Sigmoid colon (tissue), 7 donors: ENCODE results near the gene CORT. TPM values are rescaled to one million over a fixed set of nuclear protein-coding genes. Genes with fewer than 3 reads are reported as not detected.

Source experiments
- DNase-seq: peaks from one replicate; pipeline ENCODE4 v3.0.0-alpha.2; 2019
- H3K27ac ChIP-seq, 4 donors: fragments of 200-600 bp; sonication (generic); one replicate each; pipeline ENCODE4 v1.5.1; 2016 to 2019; ENCODE audit warnings: mild to moderate bottlenecking in 1 of 4
- H3K27me3 ChIP-seq, 3 donors: fragments of 200-600 bp; sonication (generic); one replicate each; pipeline ENCODE4 v1.5.1; 2019; ENCODE audit warnings: mild to moderate bottlenecking in 1 of 3
- H3K36me3 ChIP-seq, 4 donors: fragments of 200-600 bp; sonication (generic); one replicate each; pipeline ENCODE4 v1.5.1; 2016 to 2019
- H3K4me1 ChIP-seq, 4 donors: fragments of 200-600 bp; sonication (generic); one replicate each; pipeline ENCODE4 v1.5.1; 2017 to 2019
- H3K4me3 ChIP-seq, 4 donors: fragments of 200-600 bp; sonication (generic); one replicate each; pipeline ENCODE4 v1.5.1; 2017 to 2019; ENCODE audit warnings: mild to moderate bottlenecking in 2 of 4, moderate library complexity in 1 of 4
- H3K9me3 ChIP-seq, 4 donors: fragments of 200-600 bp in 3 of 4; sonication (generic) in 3 of 4; one replicate each; pipeline versions ENCODE4 v1.5.1 to v1.6.1; 2013 to 2019
- EP300 ChIP-seq, 4 donors: sonication (generic); formaldehyde crosslinking; IDR thresholded peaks; one replicate each; pipeline ENCODE4 v1.6.1; 2017; ENCODE audit warnings: antibody characterized with exemption in 4 of 4
- POLR2A ChIP-seq, 2 donors: fragments of 450-650 bp; IDR thresholded peaks; one replicate each; pipeline ENCODE4 v1.6.1; 2016; ENCODE audit warnings: antibody characterized with exemption in 2 of 2, mild to moderate bottlenecking in 2 of 2, moderate library complexity in 2 of 2
- POLR2AphosphoS5 ChIP-seq, 4 donors: sonication (generic); formaldehyde crosslinking; IDR thresholded peaks; one replicate each; pipeline ENCODE4 v1.6.1; 2017; ENCODE audit warnings: antibody characterized with exemption in 4 of 4
- WGBS, 2 donors: extraction: QIAGEN DNeasy Blood & Tissue Kit; methylation state at CpG; one replicate each; pipeline ENCODE4 v1.1.7; 2013; 5-methylcytosine and 5-hydroxymethylcytosine counted together
- intact Hi-C: fragments of 100-400 bp; cut with DNase I; formaldehyde crosslinking; loops from one replicate; pipeline ENCODE4 v1.15.1; 2023
- polyA plus RNA-seq, 3 donors: library from polyadenylated mRNA; stranded (reverse); fragments of 200-250 nt; gene quantifications; one replicate each; pipeline ENCODE4 v1.2.3, GENCODE V29; 2013
- total RNA-seq, 4 donors: library from RNA; depleted of rRNA; stranded (reverse); fragments of >200 nt; gene quantifications; one replicate each; pipeline ENCODE4 v1.1.0, GENCODE V29; 2016
- TF ChIP-seq, protein P1 (sequence below), 4 experiments: fragments of 450-650 bp in 3 of 4; fragments of 200-600 bp in 1 of 4; IDR thresholded peaks; one replicate each; pipeline ENCODE4 v1.5.1; 2016 to 2019; ENCODE audit warnings: antibody characterized with exemption in 4 of 4, mild to moderate bottlenecking in 3 of 4, moderate library complexity in 2 of 4
- donor health status: healthy with polysubstance abuse.
- donor health status: Bipolar disorder and iron deficiency.
- donor health status: healthy.

Gene CORT
- total and polyA plus RNA-seq, 7 donors: 0.42 to 1.4 (median 0.90) TPM; not detected in 1

DNA sequence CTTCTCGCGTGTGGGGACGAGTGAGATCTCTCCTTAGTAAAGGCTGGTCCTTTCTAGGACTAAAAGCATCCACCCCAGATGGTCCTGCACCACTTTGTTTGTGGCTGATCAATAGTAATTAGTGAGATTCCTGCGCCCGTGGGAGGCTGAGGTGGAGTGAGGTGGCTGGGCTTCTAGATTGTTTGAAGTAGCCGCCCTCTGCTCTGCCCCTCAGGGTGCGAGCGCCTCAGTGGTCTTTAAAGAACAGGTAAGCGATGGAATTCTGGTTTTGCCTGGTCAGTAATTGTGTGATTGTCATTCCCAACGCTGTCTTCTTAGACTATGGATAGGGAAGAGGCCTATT lies 45.6 kb downstream of the CORT start:
- Histone ChIP-seq H3K36me3 (peaks cover 0 to 10% (median 1%) of the 10 kb centered on the region in 4 donors), H3K4me3 (peak overlapping the region in 2 of 4 donors; percentile 24 to 27), H3K4me1 (peaks cover 0 to 15% (median 14%) of the 10 kb centered on the region in 4 donors), H3K27me3 (no peaks in the 10 kb centered on the region), H3K27ac (peak overlapping the region; percentile 1 to 60 (median 55)), H3K9me3 (no peaks in the 10 kb centered on the region)
- intact Hi-C loops: no loop called here
- TF ChIP-seq POLR2A (IDR thresholded peaks at IDR 0.05): no peak
- TF ChIP-seq, protein P1, sequence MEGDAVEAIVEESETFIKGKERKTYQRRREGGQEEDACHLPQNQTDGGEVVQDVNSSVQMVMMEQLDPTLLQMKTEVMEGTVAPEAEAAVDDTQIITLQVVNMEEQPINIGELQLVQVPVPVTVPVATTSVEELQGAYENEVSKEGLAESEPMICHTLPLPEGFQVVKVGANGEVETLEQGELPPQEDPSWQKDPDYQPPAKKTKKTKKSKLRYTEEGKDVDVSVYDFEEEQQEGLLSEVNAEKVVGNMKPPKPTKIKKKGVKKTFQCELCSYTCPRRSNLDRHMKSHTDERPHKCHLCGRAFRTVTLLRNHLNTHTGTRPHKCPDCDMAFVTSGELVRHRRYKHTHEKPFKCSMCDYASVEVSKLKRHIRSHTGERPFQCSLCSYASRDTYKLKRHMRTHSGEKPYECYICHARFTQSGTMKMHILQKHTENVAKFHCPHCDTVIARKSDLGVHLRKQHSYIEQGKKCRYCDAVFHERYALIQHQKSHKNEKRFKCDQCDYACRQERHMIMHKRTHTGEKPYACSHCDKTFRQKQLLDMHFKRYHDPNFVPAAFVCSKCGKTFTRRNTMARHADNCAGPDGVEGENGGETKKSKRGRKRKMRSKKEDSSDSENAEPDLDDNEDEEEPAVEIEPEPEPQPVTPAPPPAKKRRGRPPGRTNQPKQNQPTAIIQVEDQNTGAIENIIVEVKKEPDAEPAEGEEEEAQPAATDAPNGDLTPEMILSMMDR (IDR thresholded peaks at IDR 0.05): no peak
- no peak for TF ChIP-seq EP300 (IDR thresholded peaks at IDR 0.05)
- TF ChIP-seq POLR2AphosphoS5 (IDR thresholded peaks at IDR 0.05): no peak
- WGBS, 2 donors: 61 to 75% methylated on average over 10 of the region's 10 CpGs
- no peak for DNase-seq

DNA sequence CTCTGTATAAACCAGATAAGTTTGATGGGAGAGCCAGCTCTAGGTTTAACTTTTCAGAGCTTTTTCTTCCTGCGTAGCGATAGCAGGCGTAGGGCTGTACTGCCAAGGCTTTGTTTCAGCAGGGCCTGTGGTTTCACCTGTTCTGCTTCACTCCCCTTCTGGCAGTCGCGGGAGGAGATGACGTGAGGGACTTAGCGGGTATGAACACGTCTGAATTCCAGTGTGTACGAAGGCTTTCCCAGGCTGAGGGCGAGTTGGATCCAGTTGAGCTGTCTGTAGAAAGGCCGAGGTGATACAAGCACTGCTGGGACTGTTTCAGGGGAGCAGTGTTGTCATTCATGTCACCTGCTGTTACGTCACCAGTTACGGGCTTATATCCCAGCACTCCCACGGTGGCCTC lies 46.1 kb downstream of the CORT start:
- H3K9me3 ChIP-seq: no peaks in the 10 kb centered on the region
- no peaks in the 10 kb centered on the region for H3K27me3 ChIP-seq
- H3K36me3 ChIP-seq: peaks cover 0 to 10% (median 1%) of the 10 kb centered on the region in 4 donors
- H3K27ac ChIP-seq: peak overlapping the region in 2 of 4 donors; percentile 53 to 60
- 85 to 90% methylated on average over 14 of the region's 14 CpGs for WGBS, 2 donors
- no peak overlapping the region for H3K4me3 ChIP-seq
- intact Hi-C loops: no loop called here
- TF ChIP-seq POLR2AphosphoS5 (IDR thresholded peaks at IDR 0.05): no peak
- no peak for DNase-seq
- peaks cover 0 to 15% (median 14%) of the 10 kb centered on the region in 4 donors for H3K4me1 ChIP-seq

DNA sequence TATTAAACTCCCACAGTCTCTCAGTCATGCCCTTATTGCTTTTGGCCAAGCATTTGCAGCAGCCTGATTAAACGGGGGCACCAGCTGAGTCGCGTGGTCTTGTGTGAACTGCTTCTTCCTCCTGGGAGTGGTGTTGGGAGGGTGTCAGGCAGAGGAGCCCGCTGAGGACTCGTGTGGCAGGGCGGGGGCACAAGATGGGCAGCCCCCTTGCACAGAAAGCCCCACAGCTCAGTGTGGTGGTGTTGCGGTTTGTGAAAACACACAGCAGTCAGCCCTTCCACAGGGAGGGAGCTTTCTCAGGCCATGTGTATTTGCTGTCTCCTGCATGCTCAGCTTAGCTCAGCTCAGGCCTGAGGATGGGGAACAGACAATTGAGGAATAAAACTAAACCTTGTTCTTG lies 47.3 kb downstream of the CORT start:
- intact Hi-C loops: no loop called here
- 92 to 94% methylated on average over 7 of the region's 7 CpGs for WGBS, 2 donors
- Histone ChIP-seq H3K4me3 (no peak overlapping the region), H3K27me3 (no peaks in the 10 kb centered on the region), H3K9me3 (no peaks in the 10 kb centered on the region), H3K4me1 (peaks cover 0 to 15% (median 14%) of the 10 kb centered on the region in 4 donors), H3K36me3 (peaks cover 0 to 10% (median 1%) of the 10 kb centered on the region in 4 donors), H3K27ac (no peak overlapping the region)
- TF ChIP-seq POLR2A (IDR thresholded peaks at IDR 0.05) (no peak), POLR2AphosphoS5 (IDR thresholded peaks at IDR 0.05) (no peak), EP300 (IDR thresholded peaks at IDR 0.05) (no peak)
- TF ChIP-seq, protein P1 (IDR thresholded peaks at IDR 0.05): no peak
- no peak for DNase-seq

DNA sequence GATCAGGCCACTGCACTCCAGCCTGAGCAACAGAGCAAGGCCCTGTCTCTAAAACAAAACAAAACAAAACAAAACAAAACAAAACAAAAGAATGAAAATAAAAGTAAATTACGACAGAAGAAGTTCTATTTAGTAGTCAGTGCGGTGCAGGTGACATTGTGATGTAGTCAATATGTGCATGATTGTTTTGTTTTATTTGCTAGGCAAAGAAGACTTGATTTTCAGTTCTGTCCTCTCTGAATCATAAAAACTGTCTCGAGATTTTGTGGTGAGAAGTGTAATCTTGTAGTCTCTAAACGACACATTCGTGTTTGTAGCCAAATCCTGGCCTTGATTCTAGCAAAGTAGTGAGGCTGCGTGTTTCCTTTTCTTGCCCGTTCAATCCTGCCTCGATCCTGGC lies 48.4 kb downstream of the CORT start:
- Histone ChIP-seq H3K27me3 (no peaks in the 10 kb centered on the region), H3K4me1 (peaks cover 0 to 15% (median 14%) of the 10 kb centered on the region in 4 donors), H3K4me3 (no peak overlapping the region), H3K27ac (no peak overlapping the region), H3K36me3 (peaks cover 0 to 10% (median 1%) of the 10 kb centered on the region in 4 donors), H3K9me3 (no peaks in the 10 kb centered on the region)
- TF ChIP-seq, protein P1 (IDR thresholded peaks at IDR 0.05): no peak
- TF ChIP-seq EP300 (IDR thresholded peaks at IDR 0.05) (no peak), POLR2A (IDR thresholded peaks at IDR 0.05) (no peak), POLR2AphosphoS5 (IDR thresholded peaks at IDR 0.05) (no peak)
- WGBS, 2 donors: 79% methylated on average over 8 of the region's 8 CpGs
- DNase-seq: no peak
- intact Hi-C loops: no loop called here

Other genes with a start within 250 kb of the CORT start
- 10 to 100 TPM; 46.4 to 78.4 (median 52.8) TPM for gene KIF1B, start 239.5 kb upstream of the CORT start, total RNA-seq
- gene KIF1B, start 239.5 kb upstream of the CORT start, polyA plus RNA-seq: 10 to 100 TPM in 1 of 3 donors, 1 to 10 TPM in 2; 4.8 to 14.5 (median 5.1) TPM
- gene PGD, start 51.0 kb upstream of the CORT start, total RNA-seq: 10 to 100 TPM; 30.6 to 44.2 (median 36.9) TPM
- gene PGD, start 51.0 kb upstream of the CORT start, polyA plus RNA-seq: 100 to 1,000 TPM in 1 of 3 donors, 10 to 100 TPM in 2; 69.7 to 115 (median 71.0) TPM
- 10 to 100 TPM in 2 of 4 donors, 1 to 10 TPM in 2; 2.8 to 15.0 (median 10.7) TPM for gene CENPS, start 19.6 kb upstream of the CORT start, total RNA-seq
- 10 to 100 TPM; 16.8 to 22.2 (median 20.1) TPM for gene CENPS, start 19.6 kb upstream of the CORT start, polyA plus RNA-seq
- gene DFFA, start 22.5 kb downstream of the CORT start, total RNA-seq: 10 to 100 TPM; 16.4 to 22.4 (median 20.3) TPM
- 10 to 100 TPM in 2 of 3 donors, 1 to 10 TPM in 1; 9.6 to 24.6 (median 12.9) TPM for gene DFFA, start 22.5 kb downstream of the CORT start, polyA plus RNA-seq
- gene PEX14, start 24.9 kb downstream of the CORT start, total RNA-seq: 10 to 100 TPM; 11.2 to 19.1 (median 16.1) TPM
- gene PEX14, start 24.9 kb downstream of the CORT start, polyA plus RNA-seq: 10 to 100 TPM in 2 of 3 donors, 1 to 10 TPM in 1; 8.3 to 23.3 (median 10.8) TPM